ENCODE data around the gene RUNDC3A.
A peak's percentile ranks its signal among the peaks of the same experiment; 100 is the strongest.
"Not testable (repeated sequence)": the region's sequence is repeated elsewhere in the genome, so short reads cannot be mapped to it uniquely, and the experiment has no call there.

Gene RUNDC3A

DNA sequence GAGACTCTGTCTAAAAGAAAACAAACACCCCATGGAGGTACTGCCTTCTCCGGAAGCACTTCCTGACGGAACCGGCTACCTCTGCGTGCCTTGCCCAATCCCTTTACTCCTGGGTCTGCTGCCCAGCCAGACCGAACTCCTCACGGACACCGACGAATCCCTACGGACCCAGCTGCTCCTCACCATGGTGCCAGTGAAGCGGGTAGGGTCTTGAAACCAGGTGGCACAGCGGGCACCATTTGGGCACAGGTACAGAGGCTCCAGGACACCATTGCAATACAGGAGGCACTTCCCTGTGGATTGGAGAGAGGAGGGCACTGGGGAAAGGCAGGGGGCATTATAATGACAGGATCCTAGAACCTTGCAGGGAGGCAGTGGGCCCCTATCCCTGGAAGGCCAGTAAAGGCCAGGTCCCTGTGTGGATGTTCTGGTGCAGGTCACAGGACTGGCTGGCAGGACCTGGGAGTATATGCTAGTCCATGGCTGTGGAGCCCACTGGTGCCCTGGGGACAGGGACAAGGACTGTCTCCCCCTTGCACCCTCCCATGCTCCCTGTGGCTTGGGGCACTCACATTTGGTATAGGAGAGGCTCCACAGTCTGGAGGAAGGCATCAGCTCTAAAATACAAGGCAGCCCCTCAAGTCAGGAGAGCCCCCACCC lies 14.0 kb downstream of the RUNDC3A start:
- no peak for TF ChIP-seq CTCF (IDR thresholded peaks at IDR 0.05; ENCODE audit: low read depth, low read length)
- DNase-seq (ENCODE audit: extremely low read depth, low read depth), result no peak

DNA sequence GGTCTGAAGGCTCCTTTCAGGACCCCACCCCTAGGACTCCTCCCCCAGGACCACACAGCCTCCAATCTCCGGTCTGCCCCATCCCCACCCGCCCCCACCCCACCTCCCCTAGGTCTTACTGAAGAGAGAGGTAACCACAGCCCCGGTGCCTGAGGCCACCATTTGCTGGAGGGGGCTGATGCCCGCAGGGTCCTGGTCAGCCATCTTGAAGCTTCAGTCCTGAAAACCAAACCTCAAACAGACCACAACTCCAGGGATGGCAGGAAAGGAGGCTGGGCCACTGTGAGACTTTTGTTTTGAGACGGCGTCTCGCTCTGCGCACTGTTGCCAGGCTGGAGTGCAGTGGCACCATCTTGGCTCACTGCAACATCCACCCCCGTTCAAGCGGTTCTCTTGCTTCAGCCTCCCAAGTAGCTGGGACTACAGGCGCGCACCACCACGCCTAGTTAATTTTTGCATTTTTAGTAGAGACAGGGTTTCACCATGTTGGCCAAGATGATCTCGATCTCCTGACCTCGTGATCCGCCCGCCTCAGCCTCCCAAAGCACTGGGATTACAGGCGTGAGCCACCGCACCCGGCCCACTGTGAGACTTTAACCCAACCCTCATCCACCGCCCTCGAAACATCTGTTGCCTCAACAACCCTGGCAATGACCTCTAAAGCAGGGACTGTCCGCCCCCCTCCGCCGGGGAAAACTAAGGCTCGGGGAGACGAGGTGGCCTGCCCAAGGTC lies 15.1 kb downstream of the RUNDC3A start:
- TF ChIP-seq CTCF (IDR thresholded peaks at IDR 0.05; ENCODE audit: low read depth, low read length), result no peak
- no peak for DNase-seq (ENCODE audit: extremely low read depth, low read depth)

DNA sequence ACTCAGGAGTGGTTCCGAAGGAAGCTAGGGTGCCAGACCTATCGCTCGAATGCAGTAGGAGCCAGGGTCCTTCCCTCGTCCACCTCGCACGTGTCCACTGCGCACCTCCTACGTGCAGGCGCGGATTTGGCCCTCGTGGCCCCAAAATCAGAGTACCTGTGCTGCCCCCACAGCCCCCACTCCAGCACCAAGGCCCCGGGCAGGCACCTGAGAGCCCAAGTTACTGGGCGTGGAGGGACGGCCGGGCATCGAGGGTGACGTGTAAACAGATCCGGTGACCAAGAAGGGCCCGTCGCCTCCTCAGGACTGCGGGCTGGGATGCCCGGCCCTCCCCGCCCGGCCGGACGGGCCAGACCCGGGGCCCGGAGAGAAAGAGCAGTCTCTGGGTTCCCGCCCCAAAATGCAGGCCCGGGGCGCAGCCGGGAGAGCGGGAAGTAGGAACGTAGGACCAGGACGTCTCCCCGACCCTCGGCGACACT lies 15.7 kb downstream of the RUNDC3A start:
- TF ChIP-seq CTCF (IDR thresholded peaks at IDR 0.05; ENCODE audit: low read depth, low read length), result no peak
- no peak for DNase-seq (ENCODE audit: extremely low read depth, low read depth)

DNA sequence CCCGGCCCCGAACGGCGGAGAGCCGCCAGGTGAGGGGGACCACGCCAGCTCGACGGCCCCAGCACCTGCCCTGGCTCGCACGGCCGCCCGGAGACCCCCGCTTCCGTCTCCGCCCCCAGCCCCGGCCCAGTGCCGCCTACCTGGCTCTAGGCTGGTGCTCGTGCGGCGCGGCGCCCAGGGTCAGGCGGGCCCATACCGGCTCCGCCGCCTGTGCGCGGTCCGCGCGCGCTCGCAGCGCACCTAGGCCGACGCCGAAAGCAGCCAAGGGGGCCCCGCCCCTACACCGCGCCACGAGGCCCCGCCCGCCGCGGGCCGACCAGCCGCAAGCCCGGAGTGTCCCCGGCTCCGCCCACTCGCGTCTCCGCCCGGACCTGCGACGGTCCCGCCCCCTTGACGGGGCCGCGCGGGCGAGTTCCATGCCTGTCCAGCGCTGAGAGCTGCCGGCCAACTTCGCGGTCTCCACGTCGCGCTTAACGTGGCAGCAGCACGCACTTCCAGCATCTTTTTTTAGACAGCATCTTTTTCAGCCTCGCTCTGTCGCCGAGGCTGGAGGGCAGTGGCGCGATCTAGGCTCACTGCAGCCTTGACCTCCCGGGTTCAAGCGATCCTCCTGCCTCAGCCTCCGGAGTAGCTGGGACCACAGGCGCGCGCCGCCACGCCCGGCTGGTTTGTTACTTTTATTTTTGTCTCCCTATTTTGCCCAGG lies 16.3 kb downstream of the RUNDC3A start, which contains the start of gene SLC25A39:
SLC25A39 (minus strand) TSS at position 253 of the 705 bp plus-strand sequence. CDS start 1,261 bp downstream, outside the sequence.
- TF ChIP-seq CTCF (IDR thresholded peaks at IDR 0.05; ENCODE audit: low read depth, low read length), result no peak

DNA sequence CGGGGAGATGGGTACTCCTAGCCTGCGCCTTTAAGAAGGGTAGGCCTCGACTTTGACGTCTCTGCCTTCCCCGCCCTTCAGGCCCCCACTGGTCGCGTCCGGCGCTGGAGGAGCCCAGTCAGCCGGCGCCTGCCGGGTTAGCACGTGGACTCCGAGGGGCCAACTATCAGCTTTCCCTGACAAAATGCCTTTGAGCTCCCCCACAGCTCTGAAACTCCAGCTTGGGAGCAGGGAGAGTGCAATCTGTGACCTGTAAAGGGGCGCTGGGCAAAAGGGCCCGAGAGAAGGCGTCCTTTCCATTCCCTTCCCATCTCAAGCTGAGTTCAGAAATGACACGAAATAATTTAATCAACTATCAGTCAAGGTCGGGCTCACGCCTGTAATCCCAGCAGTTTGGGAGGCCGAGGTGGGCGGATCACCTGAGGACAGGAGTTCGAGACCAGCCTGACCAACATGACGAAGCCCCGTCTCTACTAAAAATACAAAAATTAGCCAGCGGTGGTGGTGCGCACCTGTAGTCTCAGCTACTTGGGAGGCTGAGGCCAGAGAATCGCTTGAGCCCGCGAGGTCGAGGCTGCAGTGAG lies 18.6 kb downstream of the RUNDC3A start:
- peak; percentile 93 for DNase-seq (ENCODE audit: extremely low read depth, low read depth)
- TF ChIP-seq CTCF (IDR thresholded peaks at IDR 0.05; ENCODE audit: low read depth, low read length), result no peak

More for the DNA sequence above, 16.3 kb downstream of the RUNDC3A start, which contains the start of gene SLC25A39:
- peak; percentile 84 for DNase-seq (ENCODE audit: extremely low read depth, low read depth)

DNA sequence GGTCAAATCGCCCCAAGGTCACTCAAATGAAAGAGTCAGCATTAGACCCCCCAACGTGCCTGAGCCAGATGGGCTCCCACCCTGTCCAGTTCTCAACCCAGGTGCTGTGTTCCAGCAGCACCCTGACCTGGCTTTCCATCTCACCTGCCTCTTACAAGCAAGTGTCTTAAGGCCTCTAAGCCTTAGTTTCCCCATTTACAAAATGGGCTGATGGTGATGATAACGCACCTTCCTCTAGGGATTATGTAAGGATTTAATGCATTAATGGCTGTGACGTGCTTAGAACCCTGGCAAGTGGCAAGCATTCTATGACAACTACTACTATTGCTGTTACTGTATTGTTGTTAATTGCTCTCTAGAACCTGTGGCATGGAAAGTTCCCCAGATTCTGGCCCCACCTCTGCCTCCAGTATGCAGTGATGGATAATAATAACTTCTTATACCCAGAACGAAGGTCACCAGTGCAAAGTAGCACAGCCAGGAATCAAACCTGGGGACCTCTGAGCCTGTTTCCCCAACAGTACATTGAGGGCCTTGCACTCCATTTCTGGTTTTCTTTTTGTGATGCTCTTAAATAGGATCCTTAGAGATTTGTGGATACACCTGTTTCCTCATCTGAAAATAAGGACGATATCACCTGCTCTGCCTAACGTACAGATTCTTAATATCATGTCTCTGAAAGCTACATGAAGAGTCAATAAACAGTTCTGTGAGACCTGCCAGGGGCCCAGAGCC lies 19.5 kb downstream of the RUNDC3A start:
- no peak for TF ChIP-seq CTCF (IDR thresholded peaks at IDR 0.05; ENCODE audit: low read depth, low read length)
- no peak for DNase-seq (ENCODE audit: extremely low read depth, low read depth)

DNA sequence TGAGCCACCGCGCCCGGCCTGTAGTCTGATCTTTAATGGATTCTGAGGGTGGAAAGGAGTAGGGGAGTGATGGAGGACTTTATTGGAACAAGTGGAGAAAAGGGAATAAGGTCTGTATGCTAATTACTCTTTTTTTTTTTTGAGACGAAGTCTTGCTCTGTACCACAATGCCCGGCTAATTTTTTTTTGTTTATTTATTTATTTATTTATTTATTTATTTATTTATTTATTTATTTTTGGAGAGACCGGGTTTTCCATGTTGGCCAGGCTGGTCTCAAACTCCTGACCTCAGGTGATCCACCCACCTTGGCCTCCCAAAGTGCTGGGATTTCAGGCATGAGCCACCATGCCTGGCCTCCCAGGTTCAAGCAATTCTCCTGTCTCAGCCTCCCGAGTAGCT lies 21.1 kb downstream of the RUNDC3A start:
- DNase-seq (ENCODE audit: extremely low read depth, low read depth), result not testable (repeated sequence)

DNA sequence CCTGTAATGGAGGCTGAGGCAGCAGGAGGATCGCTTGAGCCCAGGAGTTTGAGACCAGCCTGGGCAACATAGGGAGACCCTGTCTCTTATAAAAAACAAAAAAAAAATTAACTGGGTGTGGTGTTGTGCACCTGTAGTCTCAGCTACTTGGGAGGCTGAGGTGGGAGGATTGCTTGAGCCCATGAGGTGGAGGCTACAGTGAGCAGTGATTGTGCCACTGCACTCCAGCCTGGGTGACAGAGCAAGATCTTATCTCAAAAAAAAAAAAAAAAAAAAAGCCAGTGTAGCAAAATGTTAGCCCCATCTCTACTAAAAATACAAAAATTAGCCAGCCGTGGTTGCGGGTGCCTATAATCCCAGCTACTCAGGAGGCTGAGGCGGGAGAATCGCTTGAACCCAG lies 21.9 kb downstream of the RUNDC3A start:
- DNase-seq (ENCODE audit: extremely low read depth, low read depth), result not testable (repeated sequence)
